Measurements from ENCODE around the gene CDH16.

GRCh38 chr16:66946541-66946940 is 27.9 kb upstream of the CDH16 start:
- TF ChIP-seq CTCF (conservative IDR thresholded peaks at IDR 0.05 in 1 of 2, IDR thresholded peaks at IDR 0.05 in 1 of 2; ENCODE audit: low read depth in 1 of 2, low read length in 2 of 2) = no peak
- no peak for TF ChIP-seq EZH2 (IDR thresholded peaks at IDR 0.05; ENCODE audit: low read length, missing control alignments)

Data from fibroblast of lung (primary cell).